ENCODE results near the gene NCOR1. TPM values are rescaled to one million over a fixed set of nuclear protein-coding genes. Genes with fewer than 3 reads are reported as not detected.

Gene NCOR1
- total RNA-seq (2012; rRNA removed) = 42.2 and 46.6 TPM in 2 replicates

GRCh38 chr17:16215273-16215964, at the start of gene NCOR1:
Gene NCOR1, minus strand, starts transcription at chr17:16215534. Its CDS starts 20,965 bp downstream, at chr17:16194569.
- Histone ChIP-seq H3K27me3 (ENCODE audit: control insufficient read depth, insufficient read depth, low read length) (no peaks in the 10 kb centered on the region), H3K36me3 (ENCODE audit: insufficient read depth, low read length) (no peaks in the 10 kb centered on the region), H3K4me1 (ENCODE audit: control insufficient read depth, insufficient read depth, low read length) (peaks cover 10% of the 10 kb centered on the region), H3K9me3 (replicated peaks; ENCODE audit: low read length) (no peaks in the 10 kb centered on the region), H3K9ac (ENCODE audit: low read depth, low read length) (peak within 1 kb of the TSS; percentile 97), H3K4me2 (ENCODE audit: low read length) (peak within 1 kb of the TSS; percentile 84), H3K4me3 (ENCODE audit: low read length) (peak within 1 kb of the TSS; percentile 83)

DNA sequence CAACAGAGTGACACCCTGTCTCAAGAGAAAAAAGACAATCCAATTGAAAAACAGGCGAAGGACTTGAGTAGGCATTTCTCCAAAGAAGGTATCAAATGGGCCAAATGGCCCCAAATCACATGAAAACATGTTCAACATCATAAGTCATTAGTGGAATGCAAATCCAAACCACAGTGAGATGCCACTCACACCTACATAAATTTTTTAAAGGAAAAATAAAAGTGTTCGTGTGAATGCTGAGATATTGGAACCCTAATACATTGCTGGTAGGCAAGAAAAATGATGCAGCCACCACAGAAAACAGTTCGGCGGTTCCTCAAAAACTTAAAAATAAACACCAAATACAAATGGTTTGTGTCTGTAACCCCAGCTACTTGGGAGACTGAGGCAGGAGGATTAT, 46.9 kb upstream of the NCOR1 start:
- H3K4me2 ChIP-seq (ENCODE audit: low read length) = no peak overlapping the region
- H3K9ac ChIP-seq (ENCODE audit: low read depth, low read length) = no peak overlapping the region
- no peaks in the 10 kb centered on the region for H3K9me3 ChIP-seq (replicated peaks; ENCODE audit: low read length)
- H3K27me3 ChIP-seq (ENCODE audit: control insufficient read depth, insufficient read depth, low read length) = no peaks in the 10 kb centered on the region
- H3K4me1 ChIP-seq (ENCODE audit: control insufficient read depth, insufficient read depth, low read length) = no peaks in the 10 kb centered on the region
- H3K4me3 ChIP-seq (ENCODE audit: low read length) = no peak overlapping the region
- peaks cover 3% of the 10 kb centered on the region for H3K36me3 ChIP-seq (ENCODE audit: insufficient read depth, low read length)

DNA sequence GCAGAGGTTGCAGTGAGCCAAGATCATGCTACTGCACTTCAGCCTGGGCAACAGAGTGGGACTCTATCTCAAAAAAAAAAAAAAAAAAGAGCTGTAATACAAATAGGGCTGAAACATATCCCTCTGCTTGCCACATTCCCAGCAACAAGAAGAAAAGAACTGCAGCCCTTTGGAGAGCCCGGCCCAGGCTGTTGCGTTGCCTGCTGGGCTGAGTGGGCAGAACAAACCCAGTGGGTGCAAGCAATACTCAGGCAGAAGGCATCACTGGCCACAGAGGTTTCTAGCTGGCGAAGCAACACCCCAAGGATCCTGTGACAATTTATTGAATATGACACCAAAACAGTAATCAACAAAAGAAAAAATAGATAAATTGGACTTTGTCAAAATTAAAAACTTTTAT, 45.7 kb upstream of the NCOR1 start:
- Histone ChIP-seq H3K27me3 (ENCODE audit: control insufficient read depth, insufficient read depth, low read length) (no peaks in the 10 kb centered on the region), H3K4me1 (ENCODE audit: control insufficient read depth, insufficient read depth, low read length) (no peaks in the 10 kb centered on the region), H3K36me3 (ENCODE audit: insufficient read depth, low read length) (peaks cover 3% of the 10 kb centered on the region), H3K9me3 (replicated peaks; ENCODE audit: low read length) (no peaks in the 10 kb centered on the region), H3K9ac (ENCODE audit: low read depth, low read length) (no peak overlapping the region), H3K4me3 (ENCODE audit: low read length) (no peak overlapping the region), H3K4me2 (ENCODE audit: low read length) (no peak overlapping the region)

DNA sequence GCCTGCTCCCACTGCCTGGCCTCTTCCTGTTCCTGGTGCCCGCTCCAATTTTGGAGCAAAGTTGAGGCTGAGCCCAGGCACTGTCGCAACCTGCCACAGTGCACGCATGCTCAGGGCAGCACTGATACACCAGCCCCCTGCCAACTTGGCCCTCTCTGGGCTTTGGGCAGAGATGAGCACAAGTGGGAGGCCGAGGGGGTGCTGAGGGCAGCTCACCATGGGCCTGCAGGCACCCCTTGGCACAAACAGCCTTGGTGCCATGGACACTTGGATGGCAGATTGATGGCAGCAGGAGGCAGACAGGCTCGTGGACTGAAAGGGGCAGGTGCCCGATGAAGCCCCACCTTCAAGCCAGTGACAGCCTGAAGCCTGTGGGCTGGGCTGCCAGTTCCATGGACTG, 44.6 kb upstream of the NCOR1 start:
- Histone ChIP-seq H3K9me3 (replicated peaks; ENCODE audit: low read length) (no peaks in the 10 kb centered on the region), H3K4me3 (ENCODE audit: low read length) (no peak overlapping the region), H3K4me2 (ENCODE audit: low read length) (no peak overlapping the region), H3K36me3 (ENCODE audit: insufficient read depth, low read length) (peaks cover 3% of the 10 kb centered on the region), H3K27me3 (ENCODE audit: control insufficient read depth, insufficient read depth, low read length) (no peaks in the 10 kb centered on the region), H3K4me1 (ENCODE audit: control insufficient read depth, insufficient read depth, low read length) (peaks cover 10% of the 10 kb centered on the region), H3K9ac (ENCODE audit: low read depth, low read length) (no peak overlapping the region)

- no peak overlapping the region for H3K9ac ChIP-seq (ENCODE audit: low read depth, low read length)
- H3K9me3 ChIP-seq (replicated peaks; ENCODE audit: low read length) = no peaks in the 10 kb centered on the region
- H3K4me1 ChIP-seq (ENCODE audit: control insufficient read depth, insufficient read depth, low read length) = peaks cover 10% of the 10 kb centered on the region
- no peaks in the 10 kb centered on the region for H3K27me3 ChIP-seq (ENCODE audit: control insufficient read depth, insufficient read depth, low read length)
- H3K4me3 ChIP-seq (ENCODE audit: low read length) = no peak overlapping the region
- H3K36me3 ChIP-seq (ENCODE audit: insufficient read depth, low read length) = peaks cover 3% of the 10 kb centered on the region
- H3K4me2 ChIP-seq (ENCODE audit: low read length) = no peak overlapping the region
These were observed 43.6 kb upstream of the NCOR1 start for GRCh38 chr17:16258901-16259300.

- Histone ChIP-seq H3K36me3 (ENCODE audit: insufficient read depth, low read length) (peaks cover 2% of the 10 kb centered on the region), H3K27me3 (ENCODE audit: control insufficient read depth, insufficient read depth, low read length) (no peaks in the 10 kb centered on the region), H3K4me1 (ENCODE audit: control insufficient read depth, insufficient read depth, low read length) (peaks cover 16% of the 10 kb centered on the region), H3K9me3 (replicated peaks; ENCODE audit: low read length) (no peaks in the 10 kb centered on the region), H3K4me3 (ENCODE audit: low read length) (no peak overlapping the region), H3K4me2 (ENCODE audit: low read length) (peak overlapping the region; percentile 52), H3K9ac (ENCODE audit: low read depth, low read length) (peak overlapping the region; percentile 18)
These were observed 40.2 kb upstream of the NCOR1 start for GRCh38 chr17:16255481-16255921.

GRCh38 chr17:16254773-16255400, 39.6 kb upstream of the NCOR1 start:
- no peaks in the 10 kb centered on the region for H3K36me3 ChIP-seq (ENCODE audit: insufficient read depth, low read length)
- peak overlapping the region; percentile 18 for H3K9ac ChIP-seq (ENCODE audit: low read depth, low read length)
- no peaks in the 10 kb centered on the region for H3K9me3 ChIP-seq (replicated peaks; ENCODE audit: low read length)
- H3K4me1 ChIP-seq (ENCODE audit: control insufficient read depth, insufficient read depth, low read length) = peaks cover 19% of the 10 kb centered on the region
- H3K4me3 ChIP-seq (ENCODE audit: low read length) = no peak overlapping the region
- no peaks in the 10 kb centered on the region for H3K27me3 ChIP-seq (ENCODE audit: control insufficient read depth, insufficient read depth, low read length)
- H3K4me2 ChIP-seq (ENCODE audit: low read length) = no peak overlapping the region

DNA sequence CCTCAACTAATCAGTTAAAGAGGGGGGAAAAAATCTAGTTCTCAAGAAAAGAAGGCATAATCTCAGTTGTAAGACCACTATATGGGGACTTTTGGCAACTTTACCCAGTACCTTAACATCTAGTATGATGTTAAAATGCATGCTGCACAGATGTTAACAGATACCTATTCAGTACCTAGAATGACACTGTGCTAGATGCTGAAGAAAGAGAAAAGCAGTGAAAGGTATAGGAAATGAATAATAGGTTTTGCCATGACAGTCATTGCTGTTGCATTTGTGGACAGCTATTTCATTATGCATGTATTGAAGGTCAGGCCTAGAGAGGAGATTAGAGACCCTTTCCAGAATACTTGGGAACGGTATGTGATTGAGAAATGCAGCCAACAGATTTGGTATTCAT, 36.2 kb upstream of the NCOR1 start:
- Histone ChIP-seq H3K4me2 (ENCODE audit: low read length) (no peak overlapping the region), H3K4me3 (ENCODE audit: low read length) (no peak overlapping the region), H3K9ac (ENCODE audit: low read depth, low read length) (no peak overlapping the region), H3K4me1 (ENCODE audit: control insufficient read depth, insufficient read depth, low read length) (peaks cover 19% of the 10 kb centered on the region), H3K27me3 (ENCODE audit: control insufficient read depth, insufficient read depth, low read length) (no peaks in the 10 kb centered on the region), H3K9me3 (replicated peaks; ENCODE audit: low read length) (no peaks in the 10 kb centered on the region), H3K36me3 (ENCODE audit: insufficient read depth, low read length) (no peaks in the 10 kb centered on the region)

DNA sequence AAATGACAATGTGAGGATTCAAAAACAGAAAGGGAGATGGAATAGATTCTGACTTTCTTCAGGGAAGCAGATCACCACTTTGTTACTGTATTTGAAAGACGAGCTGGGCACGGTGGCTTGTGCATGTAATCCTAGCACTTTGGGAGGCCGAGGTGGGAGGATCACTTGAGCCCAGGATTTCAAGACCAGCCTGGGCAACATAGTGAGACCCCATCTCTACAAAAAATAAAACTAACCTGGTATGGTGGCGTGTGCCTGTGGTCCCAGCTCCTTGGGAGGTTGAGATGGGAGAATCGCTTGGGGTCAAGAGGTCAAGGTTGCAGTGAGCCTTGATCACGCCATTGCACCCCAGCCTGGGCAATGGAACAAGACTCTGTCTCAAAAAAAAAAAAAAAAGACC, 35.7 kb upstream of the NCOR1 start:
- peaks cover 19% of the 10 kb centered on the region for H3K4me1 ChIP-seq (ENCODE audit: control insufficient read depth, insufficient read depth, low read length)
- no peak overlapping the region for H3K4me3 ChIP-seq (ENCODE audit: low read length)
- no peaks in the 10 kb centered on the region for H3K36me3 ChIP-seq (ENCODE audit: insufficient read depth, low read length)
- H3K9ac ChIP-seq (ENCODE audit: low read depth, low read length) = no peak overlapping the region
- H3K27me3 ChIP-seq (ENCODE audit: control insufficient read depth, insufficient read depth, low read length) = no peaks in the 10 kb centered on the region
- H3K4me2 ChIP-seq (ENCODE audit: low read length) = no peak overlapping the region
- H3K9me3 ChIP-seq (replicated peaks; ENCODE audit: low read length) = no peaks in the 10 kb centered on the region

DNA sequence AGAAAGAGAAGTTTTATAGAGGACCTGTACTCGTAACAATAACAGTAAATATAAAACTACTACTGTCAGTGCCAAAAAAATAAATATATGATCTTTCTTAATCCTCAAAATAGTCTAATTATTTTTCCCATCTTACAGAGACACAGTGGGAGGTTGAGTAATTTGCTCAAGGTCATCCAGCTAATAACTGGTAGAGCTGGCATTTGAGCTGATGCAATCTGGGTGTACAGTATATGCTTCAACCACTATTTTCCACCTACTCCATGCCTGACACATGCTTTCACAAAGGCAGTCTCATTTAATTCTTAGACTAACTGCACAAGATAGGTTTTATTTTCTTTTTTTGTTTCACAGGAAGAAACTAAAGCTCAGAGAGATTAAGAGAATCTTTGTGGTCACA, 35.3 kb upstream of the NCOR1 start:
- Histone ChIP-seq H3K4me1 (ENCODE audit: control insufficient read depth, insufficient read depth, low read length) (peaks cover 15% of the 10 kb centered on the region), H3K27me3 (ENCODE audit: control insufficient read depth, insufficient read depth, low read length) (no peaks in the 10 kb centered on the region), H3K4me3 (ENCODE audit: low read length) (no peak overlapping the region), H3K9me3 (replicated peaks; ENCODE audit: low read length) (no peaks in the 10 kb centered on the region), H3K4me2 (ENCODE audit: low read length) (no peak overlapping the region), H3K9ac (ENCODE audit: low read depth, low read length) (no peak overlapping the region), H3K36me3 (ENCODE audit: insufficient read depth, low read length) (no peaks in the 10 kb centered on the region)

DNA sequence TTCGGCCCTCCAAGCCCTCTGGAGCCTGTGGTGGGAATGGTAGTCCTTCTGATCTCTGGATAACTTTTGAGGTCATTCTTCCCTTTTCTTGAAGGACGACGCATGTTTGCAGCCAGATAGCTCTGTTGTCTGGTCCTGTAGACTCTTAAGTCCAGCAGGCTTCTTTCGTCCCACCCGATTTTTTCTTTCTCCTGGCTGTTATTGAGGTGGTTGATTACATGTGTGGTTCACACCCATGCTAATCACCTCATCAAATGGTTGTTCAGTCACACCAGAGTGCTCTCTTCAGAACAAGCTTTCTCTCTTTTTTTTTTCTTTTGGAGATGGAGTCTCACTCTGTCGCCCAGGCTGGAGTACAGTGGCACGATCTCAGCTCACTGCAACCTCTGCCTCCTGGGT, 32.3 kb upstream of the NCOR1 start:
- no peaks in the 10 kb centered on the region for H3K27me3 ChIP-seq (ENCODE audit: control insufficient read depth, insufficient read depth, low read length)
- no peak overlapping the region for H3K4me3 ChIP-seq (ENCODE audit: low read length)

More for the DNA sequence above, 32.3 kb upstream of the NCOR1 start:
- Histone ChIP-seq H3K4me2 (ENCODE audit: low read length) (no peak overlapping the region), H3K9me3 (replicated peaks; ENCODE audit: low read length) (no peaks in the 10 kb centered on the region), H3K4me1 (ENCODE audit: control insufficient read depth, insufficient read depth, low read length) (peaks cover 14% of the 10 kb centered on the region), H3K9ac (ENCODE audit: low read depth, low read length) (no peak overlapping the region), H3K36me3 (ENCODE audit: insufficient read depth, low read length) (no peaks in the 10 kb centered on the region)
